ENCODE data around the gene MAL. TPM values are rescaled to one million over a fixed set of nuclear protein-coding genes. Genes with fewer than 3 reads are reported as not detected.
"Not testable (repeated sequence)": the region's sequence is repeated elsewhere in the genome, so short reads cannot be mapped to it uniquely, and the experiment has no call there.

MAL gene
- total RNA-seq, 4 donors from 2014 or later: 1.2 TPM; not detected in 3

- H3K27ac ChIP-seq: no peak overlapping the region
- TF ChIP-seq POLR2A (IDR thresholded peaks at IDR 0.05) (no peak), CTCF (IDR thresholded peaks at IDR 0.05) (no peak)
- no peaks in the 10 kb centered on the region for H3K9me3 ChIP-seq
- H3K36me3 ChIP-seq: peaks cover 0 to 16% (median 0%) of the 10 kb centered on the region in 3 donors
- no peaks in the 10 kb centered on the region for H3K27me3 ChIP-seq
- H3K4me3 ChIP-seq: no peak overlapping the region
- no peak for DNase-seq
- no peaks in the 10 kb centered on the region for H3K4me1 ChIP-seq
These were observed 57.0 kb downstream of the MAL start for GRCh38 chr2:95082477-95082876.

GRCh38 chr2:95086017-95086416, 60.5 kb downstream of the MAL start:
- no peak for DNase-seq
- TF ChIP-seq CTCF (IDR thresholded peaks at IDR 0.05) (no peak), POLR2A (IDR thresholded peaks at IDR 0.05) (no peak)
- no peak overlapping the region for H3K27ac ChIP-seq
- no peaks in the 10 kb centered on the region for H3K9me3 ChIP-seq
- H3K27me3 ChIP-seq: no peaks in the 10 kb centered on the region
- H3K4me3 ChIP-seq: no peak overlapping the region
- H3K36me3 ChIP-seq: peaks cover 0 to 47% (median 3%) of the 10 kb centered on the region in 3 donors
- no peaks in the 10 kb centered on the region for H3K4me1 ChIP-seq

GRCh38 chr2:95087379-95087778, 61.9 kb downstream of the MAL start:
- Histone ChIP-seq H3K27ac (no peak overlapping the region), H3K36me3 (peaks cover 0 to 59% (median 3%) of the 10 kb centered on the region in 3 donors), H3K4me3 (no peak overlapping the region), H3K9me3 (no peaks in the 10 kb centered on the region), H3K4me1 (no peaks in the 10 kb centered on the region), H3K27me3 (no peaks in the 10 kb centered on the region)
- no peak for DNase-seq
- TF ChIP-seq POLR2A (IDR thresholded peaks at IDR 0.05) (no peak), CTCF (IDR thresholded peaks at IDR 0.05) (no peak)

- no peak for TF ChIP-seq CTCF (IDR thresholded peaks at IDR 0.05)
- no peak for TF ChIP-seq POLR2A (IDR thresholded peaks at IDR 0.05)
These were observed 66.5 kb downstream of the MAL start for GRCh38 chr2:95091885-95092555.

GRCh38 chr2:95098273-95098672, 72.8 kb downstream of the MAL start:
- not testable (repeated sequence) for H3K4me1 ChIP-seq, DNase-seq, H3K27me3 ChIP-seq, H3K27ac ChIP-seq, H3K4me3 ChIP-seq, H3K9me3 ChIP-seq
- peaks cover 0 to 75% (median 0%) of the 10 kb centered on the region in 3 donors for H3K36me3 ChIP-seq

More at GRCh38 chr2:95091885-95092555, 66.5 kb downstream of the MAL start:
- no peak for DNase-seq
- Histone ChIP-seq H3K27me3 (no peaks in the 10 kb centered on the region), H3K36me3 (peaks cover 0 to 74% (median 3%) of the 10 kb centered on the region in 3 donors), H3K4me3 (no peak overlapping the region), H3K27ac (no peak overlapping the region), H3K4me1 (no peaks in the 10 kb centered on the region), H3K9me3 (no peaks in the 10 kb centered on the region)

GRCh38 chr2:95099910-95100309, 74.4 kb downstream of the MAL start:
- peaks cover 0 to 80% (median 0%) of the 10 kb centered on the region in 3 donors for H3K36me3 ChIP-seq
- TF ChIP-seq POLR2A (IDR thresholded peaks at IDR 0.05) (no peak), CTCF (IDR thresholded peaks at IDR 0.05) (no peak)
- H3K4me1 ChIP-seq: no peaks in the 10 kb centered on the region
- no peak overlapping the region for H3K27ac ChIP-seq
- no peaks in the 10 kb centered on the region for H3K9me3 ChIP-seq
- H3K27me3 ChIP-seq: no peaks in the 10 kb centered on the region
- no peak for DNase-seq
- H3K4me3 ChIP-seq: no peak overlapping the region

Small RNAs within 50 kb of the gene (small RNA-seq; reads per million reads assigned to genes)
- gene RN7SL575P: 0 reads per million in 2 donors

Other genes with a start within 250 kb of the MAL start
- not detected for gene TEKT4, start 154.3 kb upstream of the MAL start, total RNA-seq
- 10 to 100 TPM; 52.0 to 87.3 (median 66.2) TPM for gene MRPS5, start 96.1 kb downstream of the MAL start, total RNA-seq
- gene ZNF514, start 134.1 kb downstream of the MAL start, total RNA-seq: 10 to 100 TPM; 14.2 to 52.0 (median 23.6) TPM
- gene ZNF2, start 140.1 kb downstream of the MAL start, total RNA-seq: 1 to 10 TPM in 3 of 4 donors, not detected in 1; 3.2 to 3.8 (median 3.7) TPM
- gene ZNF892, start 181.8 kb downstream of the MAL start, total RNA-seq: 10 to 100 TPM in 1 of 4 donors, 1 to 10 TPM in 3; 2.7 to 16.5 (median 6.6) TPM
- gene PROM2, start 248.7 kb downstream of the MAL start, total RNA-seq: 10 to 100 TPM; 13.1 to 68.9 (median 39.2) TPM

Data from Peyer's patch (tissue), 4 donors.